GM18870 (cell line): Measurements from ENCODE around the gene KCNJ6.
"Not testable (repeated sequence)": the region's sequence is repeated elsewhere in the genome, so short reads cannot be mapped to it uniquely, and the experiment has no call there.

Source experiments
- ATAC-seq: cut with Tn5 transposase; IDR thresholded peaks from one replicate; pipeline ENCODE4 v1.9.1; 2021; ENCODE audit warnings: moderate library complexity; ENCODE audit not compliant: unreplicated experiment

KCNJ6 gene

DNA sequence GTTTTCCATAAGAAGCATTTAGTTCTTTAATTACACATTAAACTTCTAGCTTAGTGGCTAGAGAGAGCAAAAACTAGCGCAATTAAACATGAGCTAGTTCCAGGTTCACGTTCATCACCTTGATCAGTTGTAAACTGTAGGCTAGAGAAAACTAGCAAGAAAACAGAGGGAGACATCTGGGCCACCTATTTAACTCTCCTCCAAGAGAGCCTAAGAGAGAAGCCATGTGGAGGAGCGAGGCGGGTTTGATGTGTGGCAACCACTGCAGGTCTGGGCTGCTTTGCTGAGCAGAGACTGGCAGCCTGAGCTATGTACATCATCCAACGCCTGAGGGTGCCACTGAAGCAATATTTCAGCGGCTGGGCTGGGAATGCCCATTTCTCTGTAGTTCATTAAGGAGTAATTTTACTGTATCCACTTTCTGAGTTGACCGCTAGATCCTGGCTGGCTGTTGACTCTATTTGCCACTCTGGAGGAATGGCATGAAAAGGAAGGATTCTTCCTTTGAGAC, 296.7 kb downstream of the KCNJ6 start:
- no peak for ATAC-seq

DNA sequence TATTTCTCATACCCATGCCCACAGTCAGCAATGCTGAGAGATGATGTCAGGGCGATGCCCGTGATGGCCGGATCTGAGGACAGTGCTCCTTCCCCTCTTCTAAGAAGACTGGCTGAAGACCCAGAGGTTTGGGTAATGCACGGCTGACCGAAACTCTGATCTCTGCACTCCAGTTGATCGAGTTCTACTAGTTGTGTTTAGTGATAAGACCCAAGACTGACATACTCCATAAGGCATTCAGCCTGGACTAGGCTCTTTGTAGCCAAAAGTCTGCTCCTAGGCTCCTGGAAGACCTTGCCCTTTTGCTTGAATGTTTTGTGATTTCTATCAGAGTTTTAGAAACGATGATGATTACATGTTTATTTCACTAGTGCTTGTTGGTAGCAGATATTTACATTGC, 298.2 kb downstream of the KCNJ6 start:
- ATAC-seq, result no peak

DNA sequence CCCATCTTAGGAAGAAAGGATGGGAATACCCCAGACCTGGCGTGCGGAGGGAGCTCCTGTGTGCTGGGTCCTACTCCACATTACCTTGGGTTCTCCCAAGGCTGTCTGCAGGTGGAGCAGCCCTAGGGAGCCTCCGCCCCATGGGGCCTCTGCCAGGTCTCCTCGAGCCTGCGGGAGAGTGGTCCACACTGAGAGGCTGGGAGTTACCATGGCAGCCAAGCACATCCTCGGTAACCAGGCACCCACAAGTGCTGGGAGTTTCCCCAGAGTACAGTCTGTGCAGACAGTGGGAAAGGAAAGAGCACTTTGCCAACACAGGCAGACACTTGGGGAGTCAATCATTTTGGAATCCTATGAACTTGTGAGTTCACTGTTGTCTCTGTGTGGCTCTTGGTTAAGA, 300.3 kb downstream of the KCNJ6 start:
- no peak for ATAC-seq

- no peak for ATAC-seq
Observed at GRCh38 chr21:37614351-37614875, 301.8 kb downstream of the KCNJ6 start.

DNA sequence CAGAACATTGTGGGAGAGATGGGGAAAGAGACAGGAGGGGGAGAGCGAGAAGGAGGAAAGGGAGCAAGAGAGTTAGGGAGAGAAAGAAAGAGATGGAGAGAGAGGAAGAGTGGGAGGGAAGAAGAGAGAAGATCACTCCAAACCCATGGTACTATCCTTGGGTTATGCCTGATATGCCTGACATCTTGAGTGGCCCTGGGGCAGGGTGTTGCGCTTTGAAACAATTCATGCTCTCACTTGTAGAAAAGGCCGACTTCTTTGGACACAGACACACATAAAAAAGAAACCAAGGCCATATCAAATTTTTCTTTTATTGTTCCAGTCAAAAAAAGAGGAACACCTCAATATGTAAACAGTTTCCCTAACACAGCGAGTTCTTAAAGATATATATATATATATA, 309.2 kb downstream of the KCNJ6 start:
- no peak for ATAC-seq

- ATAC-seq, result no peak
Observed at GRCh38 chr21:37606549-37606948, 309.7 kb downstream of the KCNJ6 start.

DNA sequence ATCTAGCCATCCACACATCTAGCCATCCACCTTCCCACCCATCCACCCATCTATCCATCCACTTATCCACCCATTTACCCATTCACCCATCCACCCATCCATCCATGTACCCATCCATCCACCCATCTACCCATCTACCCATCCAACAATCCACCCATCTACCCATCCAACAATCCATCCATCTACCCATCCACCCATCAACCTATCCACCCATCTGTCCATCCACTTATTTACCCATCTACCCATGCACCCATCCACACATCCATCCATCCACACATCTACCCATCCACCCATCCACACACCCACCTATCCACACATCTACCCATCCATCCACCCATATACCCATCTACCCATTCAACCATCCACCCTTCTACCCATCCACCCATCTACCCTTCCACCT, 311.3 kb downstream of the KCNJ6 start:
- ATAC-seq, result no peak

DNA sequence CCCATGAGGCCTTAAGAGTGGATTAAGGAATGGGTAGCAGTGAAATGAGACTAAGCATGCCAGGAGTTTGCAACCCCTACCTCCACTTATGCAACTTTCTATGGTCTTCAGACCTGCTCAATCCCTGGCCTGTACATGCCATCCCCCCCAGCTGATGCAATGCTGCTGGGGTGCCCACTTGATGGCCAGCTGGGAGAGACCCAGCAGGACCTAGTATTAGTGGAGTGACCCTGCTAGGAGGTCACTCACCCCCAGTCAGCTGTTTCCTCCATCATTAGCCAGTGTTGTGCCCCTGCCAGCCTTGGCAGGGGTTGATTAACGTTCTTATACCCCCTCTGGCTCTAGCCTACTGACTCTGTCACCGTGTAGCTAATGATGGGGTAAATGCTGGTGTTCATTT, 313.1 kb downstream of the KCNJ6 start:
- no peak for ATAC-seq

- ATAC-seq, result no peak
Observed at GRCh38 chr21:37601915-37602314, 314.3 kb downstream of the KCNJ6 start.

- no peak for ATAC-seq
Observed at GRCh38 chr21:37601027-37601426, 315.2 kb downstream of the KCNJ6 start.

DNA sequence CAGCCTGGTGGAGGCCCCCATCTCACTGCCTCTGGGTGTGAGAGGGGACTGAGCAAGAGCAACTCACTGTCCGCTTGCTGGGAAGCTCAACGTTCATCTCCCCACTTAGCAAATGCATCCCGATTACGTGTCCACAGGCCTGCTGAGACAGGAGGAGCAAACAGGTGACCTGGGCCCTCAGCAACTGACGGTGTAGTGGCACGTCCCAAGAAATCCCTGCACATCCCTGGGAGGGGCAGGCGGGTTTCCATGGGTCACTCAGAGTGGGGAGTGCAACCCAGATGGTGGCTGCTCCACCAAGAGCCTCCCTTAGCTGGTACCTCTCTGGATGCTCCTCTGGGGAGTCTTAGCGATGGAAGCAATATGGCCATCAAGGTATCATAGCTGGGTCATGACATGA, 320.3 kb downstream of the KCNJ6 start:
- ATAC-seq, result no peak

- no peak for ATAC-seq
Observed at GRCh38 chr21:37594472-37594951, 321.7 kb downstream of the KCNJ6 start.

DNA sequence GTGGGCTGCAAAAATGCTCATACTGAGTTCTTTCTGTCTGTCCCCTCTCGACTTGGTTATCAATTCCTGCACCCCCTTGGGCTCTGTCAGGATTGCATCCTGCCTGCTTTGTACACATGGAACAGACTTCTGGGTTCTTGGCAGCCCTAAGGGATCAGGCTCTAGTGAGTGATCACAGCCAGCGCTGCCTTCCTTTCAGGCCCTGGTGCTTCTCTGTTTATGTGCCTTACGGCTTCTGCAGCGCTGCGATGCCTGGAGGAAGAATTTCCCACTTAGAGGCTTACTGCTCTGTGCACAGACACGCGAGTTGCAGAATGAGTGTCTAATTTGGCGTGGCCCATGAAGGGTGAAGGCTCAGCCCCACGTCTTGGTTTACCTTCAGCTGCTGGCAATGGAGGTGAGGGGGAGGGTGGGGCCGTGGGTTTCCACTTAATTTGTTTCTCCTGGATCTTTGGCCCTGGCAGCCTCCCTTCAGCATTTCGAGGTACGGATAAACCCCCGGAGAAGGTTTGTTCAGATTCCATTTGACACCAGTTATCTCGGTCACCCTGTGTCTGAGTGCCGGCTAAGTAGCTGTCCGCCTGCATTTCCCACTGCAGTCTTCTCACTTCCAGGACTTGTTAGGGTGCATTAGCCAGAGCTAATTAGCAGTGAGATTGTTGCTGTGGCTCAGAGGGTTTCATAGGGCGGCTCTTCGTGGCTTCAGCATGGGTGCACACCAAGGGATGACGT, 322.4 kb downstream of the KCNJ6 start:
- no peak for ATAC-seq

DNA sequence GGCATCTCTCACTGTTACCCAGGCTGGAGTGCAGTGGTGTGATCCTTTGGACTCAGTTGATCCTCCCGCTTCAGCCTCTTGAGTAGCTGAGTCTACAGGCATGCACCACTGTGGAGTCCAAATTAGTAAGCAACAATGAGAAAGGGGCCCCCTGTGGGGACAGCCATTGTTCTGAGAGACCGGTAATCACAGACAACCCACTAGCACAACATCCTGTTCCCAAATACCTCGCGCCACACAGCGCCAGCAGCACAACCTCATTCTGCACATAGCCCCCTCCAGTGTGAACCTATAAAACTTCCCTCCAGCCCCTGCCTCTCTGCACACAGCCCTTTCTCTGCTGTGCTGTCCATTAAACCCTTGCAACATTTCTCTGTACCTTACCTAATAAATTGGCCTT, 323.2 kb downstream of the KCNJ6 start:
- no peak for ATAC-seq

- ATAC-seq, result no peak
Observed at GRCh38 chr21:37592496-37592895, 323.8 kb downstream of the KCNJ6 start.

- not testable (repeated sequence) for ATAC-seq
Observed at GRCh38 chr21:37591994-37592393, 324.3 kb downstream of the KCNJ6 start.

DNA sequence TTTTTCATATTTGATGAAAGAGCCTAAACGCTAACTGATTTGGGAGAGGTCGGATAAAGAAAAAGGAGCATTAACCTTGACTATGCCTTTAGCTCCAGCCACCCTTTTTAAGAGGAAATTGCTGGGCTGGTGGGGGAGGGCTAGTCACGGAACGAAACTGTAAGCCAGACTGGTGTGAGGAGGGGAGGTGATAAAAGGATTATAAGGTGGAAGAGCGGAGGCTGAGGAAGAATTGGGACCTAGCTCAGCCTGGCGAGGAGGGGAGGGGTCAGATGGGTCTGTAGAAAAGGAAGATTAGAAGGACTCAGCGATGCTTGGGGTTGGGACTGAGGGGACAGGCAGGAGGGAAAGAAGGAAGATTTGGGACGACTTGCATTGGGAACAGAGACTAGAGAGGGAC, 325.4 kb downstream of the KCNJ6 start:
- ATAC-seq, result not testable (repeated sequence)

DNA sequence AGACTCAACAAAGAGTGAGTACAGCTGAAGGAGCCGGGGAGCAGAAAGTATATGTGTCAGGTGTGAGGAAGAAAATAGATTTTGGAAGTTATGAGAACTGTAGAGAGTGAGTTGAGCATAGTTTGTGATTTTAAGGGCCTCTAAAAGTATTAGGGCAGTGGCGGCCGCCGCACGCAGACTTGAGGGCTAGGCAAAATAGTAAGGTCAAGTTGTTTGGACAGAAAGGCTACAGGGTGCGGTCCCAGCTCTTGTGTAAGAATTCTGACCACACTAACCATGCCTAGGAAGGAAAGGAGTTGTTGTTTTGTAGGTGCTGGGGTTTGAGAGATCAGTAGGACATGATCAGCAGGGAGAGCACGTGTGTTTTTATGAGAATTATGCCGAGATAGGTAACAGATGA, 327.6 kb downstream of the KCNJ6 start:
- ATAC-seq, result not testable (repeated sequence)

DNA sequence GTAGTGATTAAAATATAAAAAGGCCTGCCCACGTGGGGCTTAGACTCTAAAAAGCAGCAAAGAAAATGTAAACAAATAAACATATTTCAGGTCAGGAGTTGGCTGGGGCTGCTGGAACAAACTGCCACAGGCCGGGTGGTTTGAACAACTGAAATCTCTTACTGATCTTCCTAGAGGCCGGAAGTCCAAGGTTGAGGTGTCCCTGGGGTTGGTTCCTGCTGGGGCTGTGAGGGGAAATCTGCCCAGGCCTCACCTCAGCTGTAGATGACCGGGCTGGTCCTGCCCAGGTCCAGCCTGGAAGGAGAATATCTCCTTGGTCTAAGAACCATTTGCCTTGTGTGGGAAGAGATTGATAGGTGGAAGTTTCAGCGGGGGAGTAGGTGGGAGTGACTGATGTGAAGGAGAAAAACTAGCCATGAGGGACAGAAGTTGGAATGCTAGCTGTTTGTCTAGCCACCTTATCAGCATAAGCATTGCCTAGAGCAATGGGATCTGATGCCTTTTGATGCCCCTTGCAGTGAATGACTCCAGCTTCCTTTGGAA, 328.6 kb downstream of the KCNJ6 start:
- no peak for ATAC-seq

DNA sequence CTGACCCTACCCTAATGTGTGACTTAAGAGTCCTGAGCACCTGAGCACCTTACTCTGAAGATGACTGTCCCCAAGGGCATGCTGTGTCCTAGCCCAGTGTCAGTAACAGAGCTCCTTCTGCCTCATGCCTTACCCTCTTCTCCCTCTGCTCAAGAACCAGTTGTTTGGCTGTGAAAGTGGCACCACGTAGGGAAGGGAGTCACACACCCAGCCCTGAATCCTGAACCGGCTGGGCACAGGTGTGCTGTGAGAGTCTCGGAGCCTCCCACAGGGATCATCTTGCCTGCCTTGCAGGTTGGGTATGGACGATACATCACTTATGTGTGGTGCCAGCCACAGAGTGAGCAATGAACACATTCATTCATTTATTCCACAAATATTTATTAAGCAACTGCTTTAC, 329.1 kb downstream of the KCNJ6 start:
- no peak for ATAC-seq

DNA sequence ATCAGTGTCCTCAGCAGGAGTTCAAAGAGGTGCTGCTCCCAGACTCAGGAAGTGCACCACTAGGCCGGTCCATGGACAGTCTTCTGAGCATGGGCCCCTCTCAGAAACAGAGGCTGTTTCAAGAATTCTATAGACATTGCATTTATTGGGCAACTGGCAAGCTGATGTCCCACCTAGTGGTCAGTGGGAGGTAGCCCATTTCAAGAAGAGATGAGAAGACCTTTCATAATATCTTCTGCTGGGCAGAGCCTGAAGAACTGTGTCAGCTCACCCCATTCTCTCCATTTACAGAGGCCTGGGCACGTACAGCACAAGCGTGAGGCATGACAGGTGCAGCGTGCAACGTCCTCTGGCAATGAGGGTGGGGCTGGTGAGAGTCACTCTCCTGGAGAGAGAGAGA, 333.7 kb downstream of the KCNJ6 start:
- ATAC-seq, result no peak

GRCh38 chr21:37580666-37581065, 335.6 kb downstream of the KCNJ6 start:
- no peak for ATAC-seq
